GM18498 (cell line): Measurements from ENCODE around the gene MORC2.

Source experiments
- ATAC-seq: cut with Tn5 transposase; IDR thresholded peaks from one replicate; pipeline ENCODE4 v1.9.1; 2021; ENCODE audit warnings: mild to moderate bottlenecking, moderate library complexity; ENCODE audit not compliant: unreplicated experiment

Gene MORC2

DNA sequence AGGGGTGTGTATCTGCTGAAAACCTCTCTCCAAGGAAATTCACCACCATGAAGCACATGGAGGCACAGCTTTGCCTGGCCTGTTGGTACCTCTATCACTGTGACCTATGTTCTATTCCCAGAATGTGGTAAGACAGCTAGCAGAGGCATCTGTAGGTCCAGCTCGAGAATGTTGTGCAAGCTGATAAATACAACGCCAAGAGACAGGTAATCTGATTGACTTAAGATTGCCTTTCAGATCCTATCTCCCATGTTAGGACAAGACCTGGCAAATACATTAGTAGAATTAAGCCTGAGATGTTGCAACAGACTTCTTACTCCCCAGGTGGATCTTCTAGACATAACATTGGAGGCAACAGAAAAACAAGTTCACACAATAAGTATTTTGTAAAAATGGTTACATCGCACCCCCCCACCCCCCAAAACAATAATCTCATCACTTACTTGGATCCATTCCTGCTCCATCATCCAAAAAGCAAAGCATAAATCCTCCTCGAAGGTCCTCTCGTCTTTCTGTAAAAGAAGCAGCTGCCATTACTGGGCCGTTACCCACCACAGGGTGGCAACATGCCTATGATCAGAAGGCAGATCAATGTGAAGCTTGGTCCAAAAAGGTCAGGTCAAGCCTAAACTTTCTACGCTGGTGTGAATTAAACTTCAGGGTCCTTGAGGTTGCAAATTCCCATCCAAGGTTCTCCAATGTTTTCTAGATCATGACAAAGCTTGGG lies 18.5 kb downstream of the MORC2 start:
- ATAC-seq, result no peak

DNA sequence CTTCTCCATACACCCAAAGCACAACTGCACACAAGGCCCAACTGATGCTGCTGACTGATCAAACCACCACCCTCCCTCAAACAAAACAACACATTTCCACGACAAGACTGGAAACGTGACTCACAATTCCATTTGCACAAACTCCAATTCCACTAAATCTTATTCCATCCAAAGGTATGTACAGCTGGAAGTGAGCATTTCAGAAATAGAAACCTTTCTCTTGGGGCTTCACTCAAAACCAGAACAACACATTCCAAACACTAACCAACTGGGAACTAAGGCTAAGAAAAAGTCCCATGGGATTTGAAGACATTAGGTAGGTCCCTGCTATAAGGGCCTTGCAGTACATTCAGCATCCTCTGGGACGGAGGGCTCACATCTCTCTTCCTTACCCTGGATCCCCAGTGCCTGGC lies 19.6 kb downstream of the MORC2 start:
- no peak for ATAC-seq

DNA sequence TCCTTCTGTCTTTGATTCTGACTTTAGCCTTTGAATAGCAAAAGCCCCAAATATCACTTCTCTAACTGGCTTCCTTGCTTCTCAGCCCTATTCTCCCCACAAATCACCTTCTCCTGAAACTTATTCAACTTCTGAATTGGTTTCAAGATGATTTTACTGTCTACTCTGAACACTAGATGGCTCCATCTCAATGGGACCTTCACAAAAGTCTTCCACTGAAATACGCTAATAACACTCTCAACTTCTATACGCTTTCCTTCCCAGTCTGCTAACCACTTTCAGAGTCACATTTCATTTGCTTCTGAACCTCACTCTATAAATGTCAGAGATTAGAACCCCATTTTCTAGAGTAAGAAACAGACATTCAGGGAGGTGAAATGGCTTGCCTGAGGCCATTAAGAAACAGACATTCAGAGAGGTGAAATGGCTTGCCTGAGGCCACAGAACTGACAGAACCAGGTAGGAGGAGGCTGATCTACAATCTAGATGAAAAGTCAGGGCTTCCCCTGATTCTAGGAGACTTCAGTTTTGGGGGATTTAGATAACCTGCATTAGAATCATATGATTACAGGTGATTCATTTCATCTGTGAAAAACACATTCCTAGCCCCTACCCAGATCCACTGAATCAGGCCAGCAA lies 20.6 kb downstream of the MORC2 start:
- no peak for ATAC-seq

DNA sequence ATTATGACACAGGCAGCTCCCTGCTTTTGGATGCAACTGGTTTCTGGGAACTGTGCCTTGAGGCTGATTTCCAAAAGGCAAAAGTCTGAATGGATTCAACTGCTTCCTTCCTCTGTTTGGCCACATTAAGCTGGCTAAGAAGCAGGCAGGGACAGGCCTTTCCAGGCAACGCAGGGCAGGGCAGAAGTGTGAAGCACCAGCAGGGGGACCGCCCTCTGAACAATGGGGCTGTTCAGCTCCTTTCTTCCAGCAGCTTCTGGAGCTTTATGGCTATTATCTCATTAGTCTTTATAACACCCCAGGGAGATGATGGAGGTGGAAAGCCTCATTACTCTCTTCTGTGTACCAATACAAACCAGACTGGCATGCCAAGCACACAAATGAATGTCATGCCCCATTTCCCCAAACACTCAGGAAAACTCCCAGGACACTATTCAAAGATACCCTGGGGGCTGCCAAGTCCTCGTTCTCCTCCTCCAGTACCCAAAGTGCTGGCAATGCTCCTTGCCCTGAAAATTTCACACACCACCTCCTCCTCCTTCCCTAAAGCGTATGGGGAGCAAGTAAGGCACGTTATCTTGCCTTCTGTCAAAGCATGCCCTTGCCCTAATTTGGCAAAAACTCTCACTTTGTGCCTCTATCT lies 21.3 kb downstream of the MORC2 start:
- ATAC-seq, result no peak

DNA sequence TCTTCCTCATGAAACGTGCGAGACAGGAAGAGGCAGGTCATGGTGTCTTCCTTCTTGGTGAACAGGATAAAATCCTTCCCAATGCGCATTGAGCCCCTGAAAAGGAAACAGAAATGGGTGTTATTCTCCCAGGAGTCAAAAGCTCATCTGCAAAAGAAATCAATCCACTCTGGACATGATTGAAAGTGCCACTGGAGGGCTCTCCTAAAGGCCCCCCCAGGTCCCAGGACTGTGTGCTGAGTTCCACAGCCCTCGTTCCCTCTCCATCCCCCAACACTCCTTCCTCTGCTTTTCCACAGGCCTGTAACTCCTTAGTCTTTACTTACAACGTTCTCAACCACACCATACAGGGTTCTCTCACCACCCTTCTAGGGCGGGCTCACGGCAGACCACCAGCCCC lies 22.2 kb downstream of the MORC2 start:
- ATAC-seq, result no peak

DNA sequence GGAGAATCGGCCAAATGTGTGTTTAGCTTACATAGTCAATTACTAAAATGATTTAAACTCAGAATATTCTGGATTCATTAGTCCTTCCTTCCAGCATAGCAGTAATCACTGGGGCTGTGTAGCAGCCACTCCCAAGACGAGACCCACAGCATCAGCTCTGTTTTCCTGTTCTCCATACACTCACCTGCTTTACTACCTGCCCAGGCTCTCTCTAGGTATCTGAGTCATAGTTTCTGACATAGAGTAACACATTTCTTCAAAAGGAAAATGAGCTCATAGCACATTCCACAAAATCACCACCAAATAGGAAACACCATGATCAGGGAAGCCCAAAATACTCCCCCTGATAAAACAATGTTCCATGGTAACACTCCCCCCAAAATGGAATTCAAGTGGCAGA lies 22.9 kb downstream of the MORC2 start:
- no peak for ATAC-seq

DNA sequence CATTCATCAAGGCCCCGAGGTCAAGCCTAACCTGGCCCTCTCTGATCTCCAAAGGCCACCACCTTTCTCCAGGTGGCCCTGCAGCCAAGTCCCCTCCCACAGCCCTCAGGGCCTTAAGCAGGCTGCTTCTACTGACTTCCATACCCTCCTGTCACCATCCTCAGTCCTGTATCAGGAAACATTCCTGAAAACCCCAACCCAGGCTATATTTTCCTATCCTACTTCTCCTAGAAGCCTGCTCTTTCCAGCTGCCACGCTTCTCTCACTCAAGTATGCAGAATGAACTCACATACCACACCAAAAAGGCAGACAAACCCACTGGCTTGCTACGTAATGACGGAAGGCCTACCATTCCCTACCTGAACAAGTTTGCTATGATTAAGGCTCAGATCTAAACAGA lies 23.6 kb downstream of the MORC2 start:
- ATAC-seq, result no peak

DNA sequence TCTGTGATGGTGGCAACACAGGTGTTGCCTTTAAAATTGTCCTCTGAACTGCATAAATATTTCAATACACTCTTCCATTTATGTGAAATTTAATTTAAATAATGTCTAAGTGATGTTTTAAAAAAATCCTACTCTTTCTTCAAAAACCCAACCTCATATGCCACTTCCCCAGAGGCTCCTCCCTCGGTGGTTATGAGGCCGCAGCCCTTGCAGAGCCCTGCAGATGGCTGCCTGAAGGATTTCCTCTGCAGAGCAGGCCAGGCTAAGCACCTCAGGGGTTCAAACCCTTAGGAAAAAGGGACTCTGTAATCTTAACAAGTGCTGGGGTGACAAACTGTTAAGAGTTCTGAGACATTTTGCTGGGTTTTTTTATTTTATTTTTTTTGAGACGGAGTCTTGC lies 25.2 kb downstream of the MORC2 start:
- ATAC-seq, result no peak

DNA sequence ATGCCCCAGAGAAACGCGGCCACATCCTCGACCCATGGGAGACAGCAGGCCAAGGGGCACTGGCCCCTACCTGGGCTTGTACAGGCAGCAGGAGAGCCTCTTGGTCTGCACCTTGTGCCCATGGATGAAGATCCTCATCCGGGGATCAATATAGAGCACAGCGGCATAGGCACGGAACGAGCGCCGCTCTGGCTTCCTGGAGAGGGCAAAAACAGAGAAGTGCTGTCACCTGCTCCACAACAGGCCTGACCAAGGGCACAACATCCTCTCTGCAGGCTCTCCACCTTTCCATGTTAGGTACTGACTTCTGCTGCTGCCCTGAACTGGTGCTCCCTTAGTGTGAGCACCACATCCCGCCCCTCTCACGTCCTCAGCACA lies 27.2 kb downstream of the MORC2 start:
- no peak for ATAC-seq

DNA sequence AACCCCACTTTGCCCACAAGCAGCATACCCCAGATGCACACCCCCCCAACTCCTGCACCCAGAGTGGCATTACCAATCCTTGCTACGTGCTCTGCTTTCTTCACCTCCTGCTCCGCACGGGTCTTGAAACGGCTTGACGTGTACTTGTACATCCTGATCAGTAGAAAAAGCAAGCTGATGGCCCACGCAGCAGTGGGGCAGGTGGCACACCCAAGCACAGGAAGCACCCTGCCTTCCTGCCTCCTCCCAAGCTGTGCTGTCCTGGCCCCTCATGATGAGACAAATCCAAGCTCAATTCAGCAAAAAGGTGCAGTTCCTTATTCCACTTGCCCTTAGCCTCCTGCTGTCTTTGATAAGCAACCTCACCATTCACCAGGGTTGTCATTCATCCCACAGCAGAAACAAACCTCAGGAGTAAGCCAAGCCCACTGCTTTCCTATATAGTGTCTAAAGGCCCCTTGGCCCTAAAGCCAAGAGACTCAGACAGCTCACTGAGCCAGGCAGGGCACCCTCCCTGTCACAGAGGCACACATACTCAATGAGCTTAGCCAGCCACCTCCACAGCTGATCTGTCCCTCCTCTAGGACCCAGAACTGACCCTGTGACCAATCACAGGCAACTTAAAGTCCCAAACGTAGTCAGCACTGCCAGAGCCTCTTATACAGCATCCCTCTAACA lies 27.8 kb downstream of the MORC2 start:
- ATAC-seq, result no peak

DNA sequence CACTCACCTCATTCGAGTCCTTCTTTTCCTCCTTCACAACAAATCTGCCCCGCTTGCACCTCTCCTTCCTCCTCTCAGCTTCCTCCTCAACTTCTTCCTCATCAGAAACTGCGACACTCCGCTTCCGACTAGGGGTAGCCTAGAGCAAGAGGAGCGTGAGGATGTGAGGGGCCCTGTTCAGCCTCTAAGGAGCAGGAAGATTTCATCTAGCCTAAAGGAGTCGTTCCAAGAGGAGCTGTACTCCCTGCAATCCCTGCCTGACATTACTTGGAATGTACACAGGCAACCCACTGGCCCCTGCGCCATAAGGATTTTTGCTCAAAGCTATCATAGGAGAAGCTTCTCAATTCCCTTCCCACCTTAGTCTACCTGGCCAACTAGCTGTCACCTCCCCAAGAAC lies 34.5 kb downstream of the MORC2 start:
- no peak for ATAC-seq

DNA sequence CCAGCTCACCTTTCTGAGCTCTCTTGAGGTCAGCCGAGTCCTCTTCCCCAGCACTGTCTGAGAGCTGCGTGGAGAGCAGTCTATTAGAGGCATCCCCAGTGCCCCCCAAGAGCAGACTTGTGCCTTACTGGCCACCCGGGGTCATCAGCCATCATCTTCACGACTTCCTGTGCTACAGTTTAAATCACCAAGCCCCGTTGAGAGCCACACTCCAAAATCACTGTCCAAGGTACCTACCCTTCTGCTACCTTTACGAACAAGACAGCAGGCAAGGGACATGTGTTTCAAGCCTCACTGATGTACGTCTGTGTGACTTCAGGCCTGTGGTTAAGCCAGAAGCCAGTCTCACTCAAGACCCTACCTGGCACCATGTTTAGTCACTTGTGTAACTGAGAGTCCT lies 35.1 kb downstream of the MORC2 start:
- ATAC-seq, result no peak

DNA sequence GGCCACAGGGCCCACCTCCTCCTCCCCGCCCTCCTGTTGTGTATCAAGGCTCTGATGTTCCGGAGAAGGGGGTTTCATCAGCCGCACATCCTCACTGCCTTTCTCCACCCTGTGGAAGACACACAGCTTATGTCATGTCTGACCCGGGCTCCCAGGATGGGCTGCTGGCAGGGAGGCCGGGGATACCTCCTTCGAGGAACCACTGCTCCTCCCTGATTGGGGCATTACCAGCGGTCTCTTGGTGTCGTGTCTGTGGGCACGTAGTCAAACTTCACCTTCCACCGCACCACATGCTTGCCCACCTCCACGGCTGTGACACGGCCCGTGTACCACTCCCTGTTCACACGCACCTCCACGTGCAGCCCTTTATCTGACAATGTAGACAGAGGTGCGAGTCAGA lies 35.9 kb downstream of the MORC2 start:
- ATAC-seq, result no peak

DNA sequence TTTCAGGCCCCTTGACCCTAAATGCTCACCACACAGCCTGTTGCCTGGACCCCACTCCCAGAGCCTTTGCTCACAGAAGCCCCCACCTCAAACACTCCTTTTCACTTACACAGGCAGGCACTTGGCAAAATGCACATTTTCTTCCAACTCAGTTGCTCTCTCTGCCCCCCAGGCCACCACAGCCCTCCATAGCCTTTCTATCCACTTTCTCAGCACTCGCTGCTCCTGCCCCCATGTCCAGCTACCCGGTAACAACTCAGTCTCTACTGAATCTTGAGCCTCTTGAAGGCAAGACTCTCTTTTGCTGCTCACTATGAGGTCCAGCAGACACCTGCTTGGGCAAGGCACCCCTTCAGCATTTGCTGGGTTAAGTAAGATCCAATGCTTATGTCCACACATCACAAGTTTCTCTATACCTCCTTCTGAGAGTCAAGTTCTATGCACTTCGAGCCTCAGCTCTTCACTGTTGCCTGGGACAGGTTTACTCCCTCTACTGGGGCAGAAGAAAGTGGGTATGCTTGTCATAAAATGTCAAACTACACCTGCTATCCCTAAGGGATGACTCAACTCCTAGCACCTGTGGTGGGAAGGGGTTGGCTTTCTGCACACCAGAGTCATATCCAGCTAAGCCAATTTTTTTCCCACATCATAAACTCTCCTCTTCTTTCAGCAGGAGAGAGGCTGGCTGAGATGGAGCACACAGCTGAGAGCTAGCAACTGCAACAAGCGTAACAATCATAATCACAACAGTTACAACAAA lies 36.9 kb downstream of the MORC2 start:
- ATAC-seq, result no peak

DNA sequence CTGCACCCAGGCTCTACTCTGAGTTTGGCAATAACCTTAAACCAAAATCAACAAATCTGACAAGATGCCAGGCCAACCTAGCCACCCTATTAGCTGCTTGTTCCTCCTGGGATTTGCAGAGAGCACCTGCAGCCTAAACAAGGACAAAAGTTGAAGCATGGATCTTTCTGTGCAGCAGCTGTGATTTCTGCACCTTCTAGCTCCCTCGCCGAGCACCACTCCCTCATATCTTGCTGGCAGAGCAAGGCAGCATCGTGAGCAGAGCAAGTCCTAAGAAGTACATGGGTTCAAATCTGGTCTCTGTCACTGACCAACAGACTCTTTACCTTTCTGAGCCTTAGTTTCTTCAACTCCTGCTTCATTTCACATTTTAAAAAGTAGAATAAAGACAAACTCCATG lies 38.3 kb downstream of the MORC2 start:
- ATAC-seq, result no peak

DNA sequence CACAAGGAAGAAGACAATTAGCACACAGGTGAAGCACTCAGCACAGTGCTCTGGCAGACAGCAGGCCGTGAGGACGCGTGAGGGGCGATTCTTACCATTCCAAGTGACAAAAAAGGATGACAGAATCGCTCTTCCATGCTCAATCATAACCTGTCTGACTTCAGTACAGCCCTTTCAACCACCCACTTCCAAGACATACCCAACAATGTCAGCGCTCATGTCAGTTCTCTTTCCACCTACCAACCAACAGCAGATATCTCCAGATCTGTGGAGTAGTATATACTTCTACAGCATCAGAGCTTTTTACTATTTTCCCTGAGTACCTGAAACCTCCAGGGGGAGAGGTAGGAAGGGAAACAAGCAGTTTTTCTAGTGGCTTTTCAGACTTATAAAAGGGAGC lies 40.2 kb downstream of the MORC2 start:
- ATAC-seq, result no peak

DNA sequence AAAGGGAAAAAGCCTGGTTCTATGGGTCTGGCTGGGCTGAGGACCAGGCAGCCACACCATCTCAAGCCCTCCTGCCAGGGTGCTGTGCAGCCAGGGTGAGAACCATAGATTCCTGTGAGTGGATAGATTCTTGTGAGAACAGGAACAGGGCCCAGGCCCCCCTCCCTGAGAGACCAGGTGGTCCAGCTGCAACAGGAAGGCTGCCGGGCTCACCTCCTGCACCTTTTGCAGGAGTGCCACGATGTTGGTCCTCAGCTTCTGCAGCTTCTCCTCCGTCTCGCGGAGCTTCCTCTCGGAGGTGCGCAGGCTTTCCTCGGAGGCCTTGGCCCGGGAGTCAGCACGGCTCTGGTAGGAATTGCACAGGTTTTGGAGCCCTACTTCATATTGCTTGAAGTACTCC lies 40.8 kb downstream of the MORC2 start:
- no peak for ATAC-seq

DNA sequence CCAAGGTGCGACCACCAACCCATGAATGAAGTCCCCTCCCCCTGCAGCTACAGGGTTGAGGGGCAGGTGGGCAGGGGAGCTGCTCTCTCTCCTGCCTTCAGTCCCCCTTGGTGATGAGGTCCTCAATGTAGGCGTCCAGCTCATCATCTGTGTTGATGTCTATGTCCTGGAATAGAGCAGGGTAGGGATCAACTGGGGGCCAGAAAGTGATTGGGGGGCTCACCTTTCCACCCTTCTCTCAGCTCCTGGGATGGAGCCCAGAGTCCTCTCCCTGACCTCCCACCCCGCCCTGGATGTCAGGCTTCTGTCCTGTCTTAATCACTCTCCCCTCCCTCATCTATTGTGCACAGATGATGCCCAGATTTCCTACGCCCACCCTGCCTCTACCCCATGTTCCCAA lies 41.9 kb downstream of the MORC2 start:
- no peak for ATAC-seq

DNA sequence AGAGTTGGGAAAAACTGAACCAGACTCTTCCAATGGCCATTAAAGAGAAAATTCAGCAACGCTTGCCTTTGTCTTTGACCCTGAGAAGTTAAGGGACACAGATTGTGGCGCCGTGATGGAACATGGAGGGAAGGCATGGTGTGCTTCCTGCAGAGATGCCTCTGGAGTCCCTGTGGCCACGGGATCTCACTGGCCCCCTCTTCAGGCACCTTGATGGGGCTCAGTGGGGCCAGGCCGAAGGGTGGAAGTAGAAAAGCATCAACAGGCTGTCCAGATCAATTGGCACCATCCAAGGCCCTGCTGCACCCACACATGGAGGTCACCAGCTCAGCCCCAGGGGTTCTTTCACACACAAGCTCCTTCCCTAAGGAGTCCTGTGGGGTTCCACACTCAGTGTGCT lies 42.9 kb downstream of the MORC2 start:
- ATAC-seq, result no peak

DNA sequence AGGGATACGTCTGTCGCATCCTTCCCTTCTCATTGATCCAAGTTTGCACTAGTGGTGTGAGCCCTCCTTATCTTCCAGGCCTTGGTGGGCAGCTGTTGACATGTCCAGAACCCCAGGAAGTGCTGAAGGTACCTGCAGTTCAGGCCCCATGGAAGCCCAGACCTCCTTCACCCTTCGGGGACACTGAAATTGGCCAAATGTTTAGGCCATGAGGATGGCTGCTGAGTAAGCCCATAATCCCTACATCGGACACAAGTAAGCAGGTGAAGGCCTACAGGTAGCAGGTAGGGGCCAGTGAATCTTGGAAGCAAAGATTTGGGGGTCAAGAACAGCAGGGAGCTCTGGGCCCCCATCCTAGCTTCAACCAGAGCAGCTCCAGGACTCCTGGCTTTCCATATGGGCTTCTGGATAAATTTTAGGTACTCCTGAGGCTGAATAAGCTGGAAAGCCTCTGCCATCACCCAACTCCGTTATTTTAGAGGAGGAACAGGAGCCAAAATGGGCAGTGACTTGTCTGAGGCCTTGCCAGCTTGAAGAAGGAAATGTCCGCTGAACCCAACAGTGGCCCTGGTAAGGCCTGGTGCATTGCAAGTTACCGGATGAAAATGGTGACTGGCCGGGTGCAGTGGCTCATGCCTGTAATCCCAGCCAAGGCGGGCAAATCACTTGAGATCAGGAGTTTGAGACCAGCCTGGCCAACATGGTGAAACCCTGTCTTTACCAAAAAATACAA lies 45.2 kb downstream of the MORC2 start:
- no peak for ATAC-seq
